GM21786 (cell line): ENCODE measurements around the gene SORD.
A peak's percentile ranks its signal among the peaks of the same experiment; 100 is the strongest.

Source experiments
- ATAC-seq: cut with Tn5 transposase; IDR thresholded peaks from one replicate; pipeline ENCODE4 v1.9.1; 2021; ENCODE audit not compliant: unreplicated experiment

SORD gene

DNA sequence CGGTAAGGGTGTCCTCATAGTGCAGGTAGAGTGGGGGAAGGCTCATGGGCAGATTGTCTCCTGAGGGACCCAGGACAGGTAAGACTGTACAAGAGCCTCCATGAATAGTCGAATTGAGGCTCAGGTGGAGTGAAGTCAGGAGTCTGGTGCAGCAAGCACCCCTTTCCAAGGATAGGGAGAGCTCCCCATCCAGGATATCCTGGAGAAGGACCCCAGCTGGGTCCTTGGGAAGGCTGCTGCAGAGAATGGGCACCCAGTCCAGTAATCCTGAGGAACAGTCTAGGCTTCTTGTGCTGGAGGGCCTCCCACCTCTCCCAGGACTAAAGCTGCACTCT, 91.7 kb downstream of the SORD start:
- no peak for ATAC-seq

DNA sequence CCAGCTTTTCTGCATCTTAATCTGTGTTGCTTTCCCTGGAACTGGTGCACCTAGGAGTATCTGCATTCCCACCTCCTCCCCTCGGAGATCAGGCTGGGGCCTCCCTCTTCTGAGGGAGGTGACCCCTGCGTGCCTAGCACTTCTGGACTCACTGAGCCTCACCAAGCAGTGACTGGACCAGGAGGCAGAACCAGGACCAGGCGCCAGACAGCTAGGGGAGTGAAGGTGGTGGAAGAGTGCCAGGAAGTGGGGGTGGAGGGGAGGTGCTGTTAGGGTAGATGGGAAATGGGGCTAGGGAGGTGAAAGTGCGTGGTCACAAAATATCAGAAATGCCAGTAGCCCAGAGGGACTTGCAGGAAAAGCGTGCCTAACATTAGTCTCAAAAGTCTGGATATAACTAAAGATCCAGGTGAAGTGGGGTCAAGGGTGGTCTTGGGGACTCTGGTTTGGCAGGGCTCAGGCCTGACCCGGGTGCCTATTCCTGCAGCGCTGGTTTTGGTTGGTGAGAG, 92.4 kb downstream of the SORD start:
- ATAC-seq: no peak

DNA sequence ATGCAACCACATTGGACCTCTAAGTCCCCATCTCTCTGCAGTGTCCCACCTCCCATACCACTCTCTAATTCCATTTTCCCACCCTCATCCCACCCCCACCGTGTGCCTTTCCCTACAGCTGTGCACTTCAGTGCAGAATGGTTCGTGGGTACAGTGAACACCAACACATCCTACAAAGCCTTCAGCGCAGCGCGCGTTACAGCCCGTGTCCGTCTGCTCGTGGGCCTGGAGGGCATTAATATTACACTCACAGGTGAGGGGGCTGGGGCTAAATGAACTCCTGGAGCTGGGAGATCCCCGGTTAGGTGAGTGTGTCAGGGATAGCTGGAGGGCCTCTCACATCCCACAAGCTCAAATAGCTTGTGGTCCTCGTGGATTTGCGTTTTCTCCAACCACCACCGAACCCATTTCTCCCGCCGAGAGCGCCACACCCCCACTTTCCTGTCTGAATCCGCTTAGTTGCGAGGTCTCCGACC, 93.0 kb downstream of the SORD start:
- ATAC-seq: no peak

DNA sequence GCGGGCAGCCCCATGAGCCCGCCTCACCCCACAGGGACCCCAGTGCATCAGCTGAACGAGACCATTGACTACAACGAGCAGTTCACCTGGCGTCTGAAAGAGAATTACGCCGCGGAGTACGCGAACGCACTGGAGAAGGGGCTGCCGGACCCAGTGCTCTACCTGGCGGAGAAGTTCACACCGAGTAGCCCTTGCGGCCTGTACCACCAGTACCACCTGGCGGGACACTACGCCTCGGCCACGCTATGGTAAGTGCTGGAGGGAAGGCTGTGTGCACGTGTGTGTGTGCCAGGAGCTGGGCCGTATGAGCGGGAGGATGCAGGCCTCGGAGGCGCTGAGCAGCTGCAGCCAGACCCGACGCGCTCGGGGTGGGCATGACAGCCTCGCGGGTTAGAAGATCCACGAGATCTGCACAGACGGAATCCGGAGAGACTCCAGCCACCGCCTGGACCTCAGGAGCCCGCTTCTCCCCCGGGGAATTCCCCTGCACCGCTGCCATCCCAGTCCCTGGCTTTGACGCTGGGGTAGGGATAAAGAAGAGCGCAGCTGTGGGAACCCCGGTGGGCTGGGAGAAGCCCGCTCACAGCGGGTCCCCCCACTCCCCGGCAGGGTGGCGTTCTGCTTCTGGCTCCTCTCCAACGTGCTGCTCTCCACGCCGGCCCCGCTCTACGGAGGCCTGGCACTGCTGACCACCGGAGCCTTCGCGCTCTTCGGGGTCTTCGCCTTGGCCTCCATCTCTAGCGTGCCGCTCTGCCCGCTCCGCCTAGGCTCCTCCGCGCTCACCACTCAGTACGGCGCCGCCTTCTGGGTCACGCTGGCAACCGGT, 93.7 kb downstream of the SORD start:
- ATAC-seq: no peak

DNA sequence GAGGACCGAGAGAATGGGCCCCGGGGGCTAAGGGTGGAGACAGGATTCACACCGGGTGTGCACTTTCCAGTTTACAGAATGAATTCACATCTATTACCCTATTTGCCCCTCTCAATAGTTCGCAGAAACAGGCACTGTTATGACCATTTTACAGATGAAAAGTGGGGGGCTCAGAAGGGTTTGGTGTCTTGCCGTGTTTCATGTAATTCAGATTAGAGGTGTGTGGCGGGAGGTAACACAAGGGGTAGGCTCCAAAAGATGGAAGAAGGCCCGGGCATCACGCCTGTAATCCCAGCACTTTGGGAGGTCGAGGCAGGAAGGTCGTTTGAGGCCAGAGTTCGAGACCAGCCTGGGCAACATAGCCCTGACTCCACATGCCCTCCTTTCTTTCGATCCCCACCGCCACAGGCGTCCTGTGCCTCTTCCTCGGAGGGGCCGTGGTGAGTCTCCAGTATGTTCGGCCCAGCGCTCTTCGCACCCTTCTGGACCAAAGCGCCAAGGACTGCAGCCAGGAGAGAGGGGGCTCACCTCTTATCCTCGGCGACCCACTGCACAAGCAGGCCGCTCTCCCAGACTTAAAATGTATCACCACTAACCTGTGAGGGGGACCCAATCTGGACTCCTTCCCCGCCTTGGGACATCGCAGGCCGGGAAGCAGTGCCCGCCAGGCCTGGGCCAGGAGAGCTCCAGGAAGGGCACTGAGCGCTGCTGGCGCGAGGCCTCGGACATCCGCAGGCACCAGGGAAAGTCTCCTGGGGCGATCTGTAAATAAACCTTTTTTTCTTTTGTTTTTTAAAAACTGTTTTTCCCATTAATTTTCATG, 94.5 kb downstream of the SORD start:
- ATAC-seq: no peak

DNA sequence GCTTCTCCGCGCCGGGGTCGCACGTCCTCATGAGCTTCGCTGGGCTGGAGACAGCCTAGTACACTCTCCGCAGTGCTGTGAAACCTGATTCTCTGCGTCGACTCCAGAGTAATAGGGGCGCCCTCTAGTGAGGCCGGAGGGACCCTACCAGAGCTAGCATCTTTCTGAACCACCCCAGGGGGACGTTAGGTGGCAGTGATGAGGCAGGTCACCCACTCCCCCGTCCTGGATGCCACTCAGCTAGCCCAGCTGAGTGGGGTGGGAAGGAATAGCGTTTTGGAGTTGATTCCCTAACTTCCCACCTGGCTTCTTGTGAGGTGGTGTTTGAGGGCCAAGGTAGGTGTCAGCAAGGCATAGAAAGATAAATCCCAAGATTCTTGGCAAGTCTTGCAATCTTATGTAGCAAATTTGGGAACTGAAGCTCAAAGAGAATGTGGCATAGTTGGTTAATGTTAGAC, 95.2 kb downstream of the SORD start:
- peak; percentile 95 for ATAC-seq

DNA sequence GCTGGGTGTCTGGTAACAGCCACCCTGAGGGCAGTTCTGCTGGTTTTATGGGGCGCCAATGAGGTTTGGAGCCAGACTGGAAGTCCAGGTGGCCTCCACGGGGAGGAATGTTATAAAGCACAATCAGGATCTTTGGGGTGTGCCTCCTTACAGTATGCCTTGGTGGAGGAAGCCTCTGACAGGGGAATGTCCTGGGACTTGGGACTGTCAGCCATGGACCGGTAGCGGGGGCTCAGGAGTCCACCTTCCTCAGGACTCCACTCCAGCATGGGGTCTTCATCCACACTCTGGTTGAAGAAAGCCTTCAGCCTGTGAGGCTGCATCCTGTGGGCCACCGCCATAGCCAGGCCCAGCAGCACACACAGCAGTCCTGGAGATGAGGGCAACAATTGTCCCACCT, 96.0 kb downstream of the SORD start:
- ATAC-seq: no peak

DNA sequence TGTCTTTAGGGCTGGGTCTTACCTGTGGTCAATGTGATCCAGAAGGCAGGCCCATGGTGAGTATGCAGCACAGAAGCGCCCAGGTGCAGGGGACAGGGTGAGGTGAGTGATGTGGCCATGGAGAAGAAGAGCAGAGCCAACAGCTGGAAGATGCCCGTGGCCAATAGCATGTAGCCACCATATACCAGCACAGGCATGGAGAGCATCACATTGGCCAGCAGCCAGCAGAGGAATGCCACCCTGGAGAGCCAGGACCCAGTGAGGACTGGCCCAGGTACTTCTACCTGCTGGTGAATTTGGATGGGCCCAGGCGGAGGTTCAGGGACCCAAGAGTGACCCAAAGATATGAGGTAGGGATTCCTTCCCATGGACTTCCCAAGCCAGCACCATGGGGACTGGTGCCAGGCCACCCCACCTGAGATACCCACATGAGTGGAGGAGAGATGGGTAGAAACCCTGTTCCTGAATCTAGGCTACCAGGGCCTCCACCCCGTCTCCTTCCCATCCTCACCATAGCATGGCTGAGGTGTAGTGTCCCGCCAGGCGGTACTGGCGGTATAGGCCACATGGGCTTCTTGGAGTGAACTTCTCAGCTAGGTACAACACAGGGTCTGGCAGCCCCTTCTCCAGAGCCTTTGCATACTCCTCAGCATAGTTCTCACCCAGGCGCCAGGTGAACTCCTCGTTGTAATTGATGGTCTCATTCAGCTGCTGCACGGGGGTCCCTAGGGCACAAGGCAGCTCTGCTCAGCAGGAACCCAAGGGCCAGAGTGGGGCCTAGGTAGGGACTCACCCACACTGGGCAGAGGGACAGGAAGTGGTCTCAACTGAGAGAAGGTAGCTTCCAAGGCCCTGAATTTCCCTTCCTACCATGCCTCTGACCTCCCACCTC, 97.3 kb downstream of the SORD start:
- ATAC-seq: no peak

DNA sequence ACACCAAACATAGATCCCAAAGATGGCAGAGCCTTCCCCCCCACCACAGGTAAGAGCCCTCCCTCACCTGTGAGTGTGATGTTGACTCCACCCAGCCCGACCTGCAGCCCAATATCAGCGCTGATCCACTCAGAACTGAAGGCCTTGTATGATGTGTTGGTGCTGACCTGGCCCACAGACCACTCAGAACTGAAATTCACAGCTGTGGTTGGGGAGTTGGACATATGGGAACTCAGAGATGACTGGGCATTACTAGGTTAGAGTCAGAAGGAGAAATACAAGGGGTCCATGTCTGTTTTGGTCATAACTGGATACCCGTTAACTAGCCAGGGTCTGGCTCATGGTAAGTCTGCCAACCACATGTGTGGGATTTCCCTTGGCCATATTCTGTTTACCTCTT, 98.0 kb downstream of the SORD start:
- no peak for ATAC-seq

DNA sequence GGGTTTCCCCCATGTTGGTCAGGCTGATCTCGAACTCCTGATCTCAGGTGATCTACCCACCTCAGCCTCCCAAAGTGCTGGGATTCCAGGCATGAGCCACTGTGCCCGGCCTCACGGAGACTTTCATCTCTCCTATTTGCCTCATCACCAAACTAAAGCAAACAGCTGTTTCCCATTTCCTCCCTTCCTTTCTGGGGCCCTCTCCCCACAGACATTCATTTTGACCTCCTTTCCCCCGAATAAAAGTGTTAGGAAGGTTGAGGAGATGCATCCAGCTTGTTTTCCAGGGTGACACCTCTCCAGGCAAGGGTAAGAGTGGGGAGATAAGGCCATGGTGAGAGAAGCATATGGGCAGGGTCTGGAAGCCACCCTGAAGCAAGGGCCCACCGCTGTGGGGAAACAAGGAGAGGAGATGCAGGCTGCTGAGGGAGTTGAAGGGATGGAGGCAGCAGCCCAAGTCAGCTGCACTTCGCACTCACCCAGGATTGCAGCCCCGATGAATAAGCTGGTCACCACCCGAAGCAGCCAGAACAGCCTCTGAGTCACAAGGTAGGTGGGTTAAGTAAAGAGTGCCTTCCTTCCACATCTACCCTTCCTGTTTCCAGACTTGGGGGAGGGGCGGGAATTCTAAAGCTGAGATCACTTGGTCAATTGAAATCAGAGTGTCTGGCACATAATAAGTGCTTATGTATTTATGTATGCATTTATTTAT, 98.9 kb downstream of the SORD start:
- ATAC-seq: no peak

DNA sequence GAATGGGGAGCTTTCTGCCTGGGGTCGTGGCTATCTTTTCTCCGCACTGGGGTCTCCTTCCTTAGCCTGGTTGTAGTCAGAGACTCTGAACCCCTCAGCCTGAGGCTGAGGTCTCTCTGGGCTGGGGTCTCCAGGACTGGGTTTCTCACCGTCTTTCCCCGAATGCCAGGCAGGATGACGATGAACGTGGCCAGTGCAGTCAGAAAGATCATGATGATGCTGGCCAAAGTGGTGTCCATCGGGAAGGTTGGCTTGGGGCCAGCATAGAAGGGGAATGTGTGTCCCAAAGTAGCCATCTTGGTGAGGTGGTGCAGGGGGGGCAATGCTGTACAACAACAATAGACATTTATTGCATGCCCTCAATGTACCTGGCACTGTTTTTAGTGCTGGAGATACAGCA, 99.7 kb downstream of the SORD start:
- no peak for ATAC-seq

DNA sequence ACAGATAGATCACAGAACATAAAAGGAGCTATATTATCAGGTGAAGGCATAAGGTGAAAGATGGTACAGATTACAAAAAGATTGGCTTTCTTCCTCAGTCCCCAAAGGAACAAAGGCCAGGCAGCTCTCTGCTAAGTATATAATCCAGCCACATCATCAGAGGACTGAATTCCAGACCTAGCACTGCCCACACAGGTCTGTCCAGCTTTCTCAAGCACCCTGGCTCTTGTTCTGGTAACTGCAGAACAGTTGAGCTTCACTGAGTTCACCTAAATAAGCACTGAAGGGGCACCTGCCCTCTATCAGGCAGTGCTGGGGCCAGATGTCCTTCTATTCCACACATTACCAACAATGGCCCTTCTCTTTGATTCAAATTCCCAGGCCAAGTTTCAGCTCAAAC, 100.4 kb downstream of the SORD start:
- no peak for ATAC-seq

DNA sequence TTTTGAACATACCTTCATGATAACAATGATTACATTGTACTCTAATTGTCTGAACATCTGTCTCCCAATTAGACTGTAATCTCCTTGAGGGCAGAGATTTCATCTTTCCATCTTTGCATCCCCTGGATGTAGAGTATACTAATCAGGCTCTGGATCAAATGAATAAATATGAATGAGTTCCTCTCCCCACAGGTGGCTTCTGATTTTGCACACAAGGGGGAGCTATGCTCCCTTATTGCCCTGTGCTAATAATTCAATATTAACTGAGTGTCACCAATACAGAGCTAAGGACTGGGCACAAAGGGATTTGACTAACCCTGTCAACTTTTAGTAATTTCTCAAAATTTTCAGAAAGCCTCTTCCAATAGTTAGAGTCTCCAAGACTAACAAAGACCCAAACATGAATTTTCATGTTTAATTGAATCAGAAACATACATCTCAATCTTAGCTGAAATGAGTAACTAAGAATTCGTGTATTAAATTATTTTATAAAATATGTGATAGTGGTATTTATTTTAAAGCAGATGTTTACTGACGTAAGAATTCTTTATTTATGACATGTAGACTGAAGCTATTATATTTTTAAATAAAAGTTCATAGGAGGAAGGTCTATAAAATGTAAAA, 103.7 kb downstream of the SORD start:
- no peak for ATAC-seq
